H1 (cell line): ENCODE data around the gene NCOA6. TPM values are rescaled to one million over a fixed set of nuclear protein-coding genes. Genes with fewer than 3 reads are reported as not detected.

Experiments used
- CTCF ChIA-PET: fragments of 300-600 bp; sonication (Branson Sonifier 250); formaldehyde crosslinking; loops from one replicate; lab custom pipeline; 2021; ENCODE audit not compliant: partially characterized antibody; lab: Charles Lee
- POLR2A ChIA-PET: fragments of 300-600 bp; sonication (Branson Sonifier 250); formaldehyde crosslinking; loops from one replicate; lab custom pipeline; 2021; ENCODE audit warnings: inconsistent platforms; ENCODE audit not compliant: partially characterized antibody; lab: Charles Lee
- DNase-seq, 2 experiments: peaks; one replicate each; pipeline versions ENCODE4 v3.0.0 to v3.0.0-alpha.2; 2010 to 2022; ENCODE audit warnings: low spot score in 2 of 2, low read depth in 1 of 2, mixed read lengths in 1 of 2
- FAIRE-seq: peaks from 2 replicates; lab custom pipeline; 2011; peaks lifted over from hg19 to GRCh38; lab: Jason Lieb, UNC
- H2AFZ ChIP-seq: 2 replicates; pipeline ENCODE4 v1.8.1; 2012; ENCODE audit warnings: low read length, inconsistent platforms
- H2AK5ac ChIP-seq: 2 replicates; pipeline ENCODE4 v1.6.1; 2013; ENCODE audit warnings: low read depth, low read length
- H2BK120ac ChIP-seq: replicated peaks from 2 replicates; pipeline ENCODE3; 2013; ENCODE audit warnings: low read depth, low read length, inconsistent platforms
- H2BK12ac ChIP-seq: 2 replicates; pipeline ENCODE4 v1.6.1; 2013; ENCODE audit warnings: low read depth, low read length
- H2BK15ac ChIP-seq: 2 replicates; pipeline ENCODE4 v1.6.1; 2013; ENCODE audit warnings: low read length
- H2BK20ac ChIP-seq: 2 replicates; pipeline ENCODE4 v1.6.1; 2013; ENCODE audit warnings: low read length
- H2BK5ac ChIP-seq: 2 replicates; pipeline ENCODE4 v1.6.1; 2013; ENCODE audit warnings: low read depth, low read length
- H3K14ac ChIP-seq: 2 replicates; pipeline ENCODE4 v1.6.1; 2013; ENCODE audit warnings: inconsistent platforms; ENCODE audit not compliant: insufficient read length
- H3K18ac ChIP-seq: 2 replicates; pipeline ENCODE4 v1.6.1; 2013; ENCODE audit warnings: low read length; ENCODE audit errors: extremely low read depth
- H3K23ac ChIP-seq: 2 replicates; pipeline ENCODE4 v1.6.1; 2013; ENCODE audit warnings: inconsistent platforms; ENCODE audit not compliant: insufficient read length
- H3K23me2 ChIP-seq: 2 replicates; pipeline ENCODE4 v1.6.1; 2013; ENCODE audit warnings: low read depth, low read length
- H3K27ac ChIP-seq: 2 replicates; pipeline ENCODE4 v1.6.1; 2011; ENCODE audit warnings: low read depth, low read length, inconsistent platforms
- H3K27me3 ChIP-seq, 4 experiments: replicated peaks in 1 of 4; 1 replicate in 1 of 4; 2 replicates in 3 of 4; pipeline versions ENCODE4 v1.6.1 to v1.8.1; 2011 to 2013; ENCODE audit warnings: low read length in 3 of 4, mild to moderate bottlenecking in 3 of 4, inconsistent platforms in 2 of 4, mixed read lengths in 2 of 4, moderate library complexity in 1 of 4; ENCODE audit not compliant: control insufficient read depth in 3 of 4, insufficient read depth in 3 of 4; ENCODE audit errors: extremely low read depth in 1 of 4
- H3K36me3 ChIP-seq, 4 experiments: 2 replicates each; pipeline versions ENCODE4 v1.6.1 to v1.8.1; 2011 to 2013; ENCODE audit warnings: mild to moderate bottlenecking in 4 of 4, low read length in 3 of 4, moderate library complexity in 2 of 4, control low read depth in 1 of 4, inconsistent platforms in 1 of 4; ENCODE audit not compliant: insufficient read depth in 4 of 4, control insufficient read depth in 2 of 4
- H3K4ac ChIP-seq: replicated peaks from 2 replicates; pipeline ENCODE3; 2013; ENCODE audit warnings: low read length, low read depth, mixed read lengths, inconsistent platforms; ENCODE audit not compliant: insufficient read length
- H3K4me1 ChIP-seq, 4 experiments: replicated peaks in 1 of 4; 1 replicate in 1 of 4; 2 replicates in 3 of 4; pipeline versions ENCODE4 v1.6.1 to v1.8.1; 2011 to 2013; ENCODE audit warnings: low read length in 3 of 4, inconsistent platforms in 2 of 4, mixed read lengths in 1 of 4; ENCODE audit not compliant: insufficient read depth in 4 of 4, control insufficient read depth in 3 of 4
- H3K4me2 ChIP-seq, 2 experiments: 2 replicates each; pipeline versions ENCODE4 v1.6.1 to v1.8.1; 2011 to 2013; ENCODE audit warnings: low read depth in 2 of 2, low read length in 2 of 2, control low read depth in 1 of 2, inconsistent platforms in 1 of 2, mild to moderate bottlenecking in 1 of 2; ENCODE audit not compliant: insufficient read depth in 1 of 2
- H3K4me3 ChIP-seq, 4 experiments: fragments of 200-600, 300-600 bp in 1 of 4; sonication (generic), shearing (Covaris generic), sonication (Bioruptor Twin) in 1 of 4; 2 replicates each; pipeline versions ENCODE4 v1.5.1 to v1.8.1; 2011 to 2016; ENCODE audit warnings: low read length in 4 of 4, low read depth in 3 of 4, control low read depth in 2 of 4, inconsistent platforms in 2 of 4, mild to moderate bottlenecking in 2 of 4, mixed read lengths in 1 of 4, moderate library complexity in 1 of 4; ENCODE audit not compliant: insufficient read depth in 2 of 4; ENCODE audit errors: extremely low read depth in 1 of 4
- H3K56ac ChIP-seq: replicated peaks from 2 replicates; pipeline ENCODE3; 2013; ENCODE audit warnings: low read depth, mild to moderate bottlenecking, mixed read lengths, low read length, inconsistent platforms; ENCODE audit not compliant: insufficient read length
- H3K79me1 ChIP-seq: 2 replicates; pipeline ENCODE4 v1.6.1; 2013; ENCODE audit warnings: low read depth, low read length, control low read depth
- H3K79me2 ChIP-seq, 2 experiments: 2 replicates each; pipeline versions ENCODE4 v1.6.1 to v1.8.1; 2012 to 2013; ENCODE audit warnings: low read length in 2 of 2, mild to moderate bottlenecking in 2 of 2, inconsistent platforms in 1 of 2; ENCODE audit not compliant: insufficient read depth in 2 of 2, control insufficient read depth in 1 of 2
- H3K9ac ChIP-seq, 4 experiments: replicated peaks in 1 of 4; 1 replicate in 1 of 4; 2 replicates in 3 of 4; pipeline versions ENCODE4 v1.6.1 to v1.8.1; 2011 to 2013; ENCODE audit warnings: low read depth in 3 of 4, low read length in 3 of 4, control low read depth in 2 of 4, mild to moderate bottlenecking in 2 of 4, moderate library complexity in 2 of 4, inconsistent platforms in 1 of 4; ENCODE audit errors: extremely low read depth in 1 of 4
- H3K9me3 ChIP-seq, 2 experiments: 2 replicates each; pipeline versions ENCODE4 v1.6.1 to v1.8.1; 2012 to 2013; ENCODE audit warnings: mild to moderate bottlenecking in 2 of 2, moderate library complexity in 2 of 2, control low read depth in 1 of 2, inconsistent platforms in 1 of 2, low read depth in 1 of 2, low read length in 1 of 2, mixed read lengths in 1 of 2; ENCODE audit not compliant: insufficient read depth in 2 of 2
- H4K20me1 ChIP-seq, 2 experiments: replicated peaks in 1 of 2; 2 replicates each; pipeline versions ENCODE3 to v1.8.1; 2011 to 2013; ENCODE audit warnings: inconsistent platforms in 2 of 2, low read length in 2 of 2, mild to moderate bottlenecking in 1 of 2; ENCODE audit not compliant: insufficient read depth in 2 of 2, control insufficient read depth in 1 of 2
- H4K5ac ChIP-seq: 2 replicates; pipeline ENCODE4 v1.6.1; 2013; ENCODE audit warnings: low read length, low read depth, mixed read lengths, inconsistent platforms; ENCODE audit not compliant: insufficient read length
- H4K8ac ChIP-seq: 2 replicates; pipeline ENCODE4 v1.8.0; 2013; ENCODE audit warnings: mild to moderate bottlenecking, moderate library complexity, low read length, inconsistent platforms; ENCODE audit not compliant: insufficient read depth; ENCODE audit errors: extremely low read depth
- H4K91ac ChIP-seq: replicated peaks from 2 replicates; pipeline ENCODE3; 2013; ENCODE audit warnings: low read length, mixed read lengths, inconsistent platforms; ENCODE audit not compliant: insufficient read length
- CHD1 ChIP-seq: IDR thresholded peaks from 2 replicates; pipeline ENCODE4 v1.6.1; 2012; ENCODE audit warnings: low read depth, low read length, improper control_type of control experiment
- EGR1 ChIP-seq: IDR thresholded peaks from 2 replicates; pipeline ENCODE4 v1.6.1; 2011; ENCODE audit warnings: low read depth, low read length, borderline replicate concordance
- GTF2F1 ChIP-seq: IDR thresholded peaks from 2 replicates; pipeline ENCODE4 v1.6.1; 2012; ENCODE audit warnings: low read depth, low read length, improper control_type of control experiment, borderline replicate concordance
- HDAC6 ChIP-seq: IDR thresholded peaks from one replicate; pipeline ENCODE4 v1.7.1; 2012; ENCODE audit warnings: low read depth, mild to moderate bottlenecking, inconsistent platforms, low read length, moderate library complexity
- JUN ChIP-seq: IDR thresholded peaks from 2 replicates; pipeline ENCODE4 v1.6.1; 2011; ENCODE audit warnings: low read depth, mild to moderate bottlenecking, improper control_type of control experiment, low read length
- MAFK ChIP-seq: IDR thresholded peaks from 2 replicates; pipeline ENCODE4 v1.6.1; 2012; ENCODE audit warnings: low read depth, mild to moderate bottlenecking, improper control_type of control experiment, low read length
- POU5F1 ChIP-seq: IDR thresholded peaks from 2 replicates; pipeline ENCODE4 v1.6.1; 2011; ENCODE audit warnings: low read depth, mild to moderate bottlenecking, low read length, moderate library complexity
- RBBP5 ChIP-seq: IDR thresholded peaks from 2 replicates; pipeline ENCODE4 v1.7.1; 2012; ENCODE audit warnings: low read depth, mild to moderate bottlenecking, inconsistent platforms, low read length, moderate library complexity, borderline replicate concordance
- RNF2 ChIP-seq: fragments of 200-900, 300-1000 bp; sonication (generic); IDR thresholded peaks from 2 replicates; pipeline ENCODE4 v1.7.1; 2016; ENCODE audit warnings: borderline replicate concordance, low read depth, mild to moderate bottlenecking, antibody characterized with exemption, low read length; ENCODE audit not compliant: poor library complexity, severe bottlenecking; ENCODE audit errors: missing control alignments
- SUZ12 ChIP-seq: fragments of 200-600 bp; sonication (generic); IDR thresholded peaks from 2 replicates; pipeline ENCODE4 v1.6.1; 2012; ENCODE audit warnings: mild to moderate bottlenecking, inconsistent platforms, low read length, moderate library complexity, mixed read lengths
- WGBS, 2 experiments: shearing (Covaris generic) in 1 of 2; methylation state at CpG; one replicate each; pipeline versions ENCODE4 v1.1.6 to v1.1.7; 2013 to 2015; ENCODE audit warnings: low lambda C conversion rate in 2 of 2, mixed read lengths in 2 of 2, inconsistent platforms in 1 of 2, low coverage in 1 of 2, missing lambda C conversion rate in 1 of 2; ENCODE audit not compliant: insufficient replicate concordance in 2 of 2, insufficient coverage in 1 of 2, insufficient read length in 1 of 2; ENCODE audit errors: extremely low coverage in 1 of 2, missing lambda C conversion rate in 1 of 2; 5-methylcytosine and 5-hydroxymethylcytosine counted together
- polyA plus RNA-seq, 7 experiments: library from polyadenylated mRNA; depleted of rRNA in 3 of 7; stranded (reverse) in 5 of 7; unstranded in 2 of 7; fragments of >200 nt in 5 of 7; fragments of 200-250 nt in 2 of 7; gene quantifications; 1 replicate in 5 of 7; 2 replicates in 1 of 7; 4 replicates in 1 of 7; pipeline versions ENCODE4 v1.2.1 to v1.2.3, GENCODE V29; 2011 to 2013; ENCODE audit warnings: missing spikeins in 2 of 7, mixed read lengths in 2 of 7
- total RNA-seq: library from RNA; stranded (reverse); fragmentation: NEBNext Ultra II Directional; extraction: Animal tissue kit (Norgen Biotek cat#: 25700); gene quantifications from 2 replicates; pipeline ENCODE4 v1.2.1, GENCODE V29; 2021

Gene NCOA6
- total and polyA plus RNA-seq, 2 of the 8 experiments (the other 6 are each of a cell fraction or from before 2014, with no cell fraction given): 9.0 to 9.5 TPM

DNA sequence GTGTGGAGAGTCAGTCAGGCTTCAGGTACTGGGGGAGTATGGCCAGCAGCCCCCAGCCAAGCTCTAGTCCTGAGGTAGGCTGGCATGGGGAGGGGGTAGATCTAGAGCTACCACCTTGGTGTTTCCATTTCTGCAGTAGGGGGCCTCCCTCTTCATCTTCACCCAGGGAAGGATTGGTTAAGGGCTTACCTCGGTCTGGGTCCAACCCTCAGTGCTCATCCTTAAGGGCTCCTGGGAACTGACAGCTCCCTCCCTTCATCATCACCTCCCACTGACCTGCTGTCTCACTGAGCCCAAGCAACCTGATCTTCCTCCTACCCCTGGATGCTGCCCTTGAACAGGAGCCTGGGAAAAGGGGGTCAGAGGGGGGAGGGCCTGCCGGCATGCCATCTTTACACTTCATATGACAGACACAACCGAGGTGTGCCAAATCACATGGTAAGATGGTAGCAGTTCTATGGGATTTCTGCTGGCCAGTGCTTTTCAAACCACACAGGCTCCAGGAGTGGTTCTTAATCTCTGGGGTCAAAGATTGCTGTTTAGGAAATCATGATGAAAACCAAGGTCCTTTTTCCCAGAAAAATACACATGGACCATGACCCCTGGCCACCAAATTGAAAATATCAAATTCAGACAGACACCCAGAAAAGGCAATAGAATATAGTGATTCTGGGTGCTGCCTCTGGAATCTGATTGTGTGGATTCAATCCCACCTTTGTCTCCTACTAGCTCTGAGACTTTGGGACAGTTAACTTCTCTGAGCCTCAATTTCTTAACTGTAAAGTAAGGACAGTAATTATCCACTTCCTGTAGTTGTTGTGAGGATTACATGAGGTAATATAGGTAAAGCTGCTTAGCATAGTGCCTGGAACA lies 118.3 kb downstream of the NCOA6 start:
- no peak overlapping the region for H2BK5ac ChIP-seq
- H4K8ac ChIP-seq: no peak overlapping the region
- 82% methylated on average over 3 of the region's 3 CpGs; no CpG with 5 or more reads in 1 of the 2 experiments for WGBS, 2 experiments
- peaks cover 0 to 11% (median 7%) of the 10 kb centered on the region in 4 experiments; a peak in 5 of 7 replicates for H3K4me1 ChIP-seq
- H3K14ac ChIP-seq: no peak overlapping the region
- H3K9me3 ChIP-seq: no peaks in the 10 kb centered on the region
- no peak overlapping the region; the same call in 1 of the 2 replicates for H2BK15ac ChIP-seq
- POLR2A ChIA-PET: interaction anchor here (0.6 to 1.7 kb wide), 3 partner anchors 20 to 404 kb away, joined by 3 to 7 read pairs (median 3); partner anchors contain the start of genes AHCY and MAP1LC3A
- no peak overlapping the region for H3K23ac ChIP-seq
- H3K4ac ChIP-seq: no peak overlapping the region
- H3K4me3 ChIP-seq: no peak overlapping the region
- no peak overlapping the region for H2BK120ac ChIP-seq
- H2BK20ac ChIP-seq: no peak overlapping the region
- H3K23me2 ChIP-seq: peaks cover 15% of the 10 kb centered on the region; the same call in 1 of the 2 replicates
- H3K9ac ChIP-seq: no peak overlapping the region
- H3K79me1 ChIP-seq: no peaks in the 10 kb centered on the region
- no peak overlapping the region for H4K5ac ChIP-seq
- H3K36me3 ChIP-seq: no peaks in the 10 kb centered on the region
- H3K56ac ChIP-seq: no peak overlapping the region
- H3K4me2 ChIP-seq: no peak overlapping the region
- no peak for DNase-seq
- H3K79me2 ChIP-seq: no peaks in the 10 kb centered on the region
- H2AK5ac ChIP-seq: no peak overlapping the region
- no peak overlapping the region for H3K18ac ChIP-seq
- peaks cover 2 to 6% of the 10 kb centered on the region in 2 experiments for H4K20me1 ChIP-seq
- FAIRE-seq: no peak
- H4K91ac ChIP-seq: no peak overlapping the region
- no peak overlapping the region for H3K27ac ChIP-seq
- CTCF ChIA-PET: interaction anchor here (0.6 to 6.5 kb wide), 25 partner anchors 9 to 787 kb away, joined by 3 to 48 read pairs (median 4); partner anchors contain the start of gene PIGU
- H2BK12ac ChIP-seq: no peak overlapping the region
- H3K27me3 ChIP-seq: peaks cover 9 to 40% (median 33%) of the 10 kb centered on the region in 4 experiments
- H2AFZ ChIP-seq: no peak overlapping the region
- TF ChIP-seq SUZ12: no peak
- no peak for TF ChIP-seq HDAC6
- TF ChIP-seq CHD1: no peak
- TF ChIP-seq MAFK: no peak
- no peak for TF ChIP-seq RNF2
- TF ChIP-seq EGR1: no peak
- TF ChIP-seq RBBP5: no peak
- no peak for TF ChIP-seq GTF2F1
- TF ChIP-seq POU5F1: no peak
- no peak for TF ChIP-seq JUN
